ENCODE measurements around the gene SMU1. TPM values are rescaled to one million over a fixed set of nuclear protein-coding genes. Genes with fewer than 3 reads are reported as not detected.

SMU1 gene
- total RNA-seq, 4 donors from 2014 or later = 12.5 to 15.3 (median 13.6) TPM

DNA sequence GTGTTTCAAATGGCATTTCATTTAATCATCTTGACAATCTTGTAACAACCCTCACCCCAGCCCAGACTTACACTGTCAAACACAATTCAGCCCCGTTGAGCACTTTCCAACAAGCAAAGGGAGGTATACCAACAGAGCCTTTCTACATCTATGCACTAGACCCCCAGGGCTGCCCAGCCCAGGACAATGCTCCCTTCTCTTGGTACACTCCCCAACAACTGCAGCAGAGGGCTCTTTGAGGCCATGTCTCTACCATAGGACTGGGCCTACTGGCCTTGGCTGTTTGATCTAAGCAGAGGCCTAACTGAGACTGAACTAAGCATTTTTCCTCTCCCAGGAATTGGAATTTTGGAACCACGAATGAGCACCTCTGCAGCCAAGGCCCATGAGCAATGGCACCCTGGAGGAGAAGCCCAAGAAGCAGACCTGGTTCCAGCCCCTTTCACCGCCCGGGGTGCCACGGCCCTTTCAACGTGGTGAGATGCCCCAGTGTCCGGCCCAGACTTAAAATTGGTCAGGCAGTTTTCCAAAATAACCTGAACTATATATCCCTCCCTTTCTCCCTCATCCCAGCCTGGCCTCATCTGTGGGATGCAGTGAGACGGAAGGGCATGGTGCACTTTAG is 47.0 kb upstream of the SMU1 start:
- ATAC-seq = no peak

DNA sequence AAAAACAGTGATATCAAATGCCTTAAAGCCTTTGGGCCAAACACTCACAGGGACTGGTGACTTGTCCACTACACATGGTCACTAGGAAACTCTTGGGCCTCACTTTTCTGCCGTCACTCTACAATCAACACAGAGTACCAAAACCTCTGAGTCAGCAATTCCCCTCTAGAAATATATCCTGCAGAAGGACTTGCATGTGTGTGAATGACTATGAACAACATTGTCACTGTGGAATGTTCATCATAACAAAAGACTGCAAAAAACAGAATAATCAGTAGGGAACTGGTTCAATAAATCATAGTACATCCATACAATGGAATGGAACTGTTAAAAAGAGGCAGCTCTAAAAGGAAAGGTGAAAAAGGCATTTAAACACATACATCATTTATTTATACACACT is 44.1 kb upstream of the SMU1 start:
- intact Hi-C loops (cut with DNase I; ENCODE audit: low total_unique reads) = no loop called here
- in situ Hi-C loops (cut with MboI; ENCODE audit: low sequenced_read_pairs in 4 of 4) = no loop called here

More for the DNA sequence above, 47.0 kb upstream of the SMU1 start:
- in situ Hi-C loops (cut with MboI; ENCODE audit: low sequenced_read_pairs in 4 of 4) (no loop called here), intact Hi-C loops (cut with DNase I; ENCODE audit: low total_unique reads) (no loop called here)
- Histone ChIP-seq H3K4me3 (no peak overlapping the region), H3K27ac (no peak overlapping the region), H3K9me3 (no peaks in the 10 kb centered on the region), H3K27me3 (no peaks in the 10 kb centered on the region), H3K36me3 (peaks cover 0 to 22% of the 10 kb centered on the region in 2 donors), H3K4me1 (peaks cover 4 to 14% of the 10 kb centered on the region in 2 donors)
- no peak for DNase-seq
- TF ChIP-seq POLR2A (IDR thresholded peaks at IDR 0.05) = no peak

DNA sequence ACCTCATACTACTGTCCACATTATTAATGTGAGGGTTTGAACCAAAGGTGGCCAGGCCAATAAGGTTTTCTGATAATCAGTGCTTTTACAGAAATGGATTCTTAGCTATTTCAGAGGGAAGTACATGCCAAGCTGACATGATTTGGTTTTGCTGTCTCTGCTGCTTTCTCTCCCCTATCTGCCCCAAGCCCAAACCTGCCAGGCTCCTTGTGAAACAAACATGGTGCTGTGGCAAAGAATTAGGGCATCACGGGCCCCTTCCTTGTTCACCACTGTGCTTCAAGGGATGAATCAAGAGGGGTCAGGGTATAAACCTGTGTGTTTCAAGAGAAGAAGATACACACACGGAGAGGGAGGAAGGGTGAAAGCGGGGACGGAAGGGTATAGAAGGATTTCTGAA is 41.3 kb upstream of the SMU1 start:
- ATAC-seq = no peak
- TF ChIP-seq POLR2A (IDR thresholded peaks at IDR 0.05) = no peak
- TF ChIP-seq, protein P1, sequence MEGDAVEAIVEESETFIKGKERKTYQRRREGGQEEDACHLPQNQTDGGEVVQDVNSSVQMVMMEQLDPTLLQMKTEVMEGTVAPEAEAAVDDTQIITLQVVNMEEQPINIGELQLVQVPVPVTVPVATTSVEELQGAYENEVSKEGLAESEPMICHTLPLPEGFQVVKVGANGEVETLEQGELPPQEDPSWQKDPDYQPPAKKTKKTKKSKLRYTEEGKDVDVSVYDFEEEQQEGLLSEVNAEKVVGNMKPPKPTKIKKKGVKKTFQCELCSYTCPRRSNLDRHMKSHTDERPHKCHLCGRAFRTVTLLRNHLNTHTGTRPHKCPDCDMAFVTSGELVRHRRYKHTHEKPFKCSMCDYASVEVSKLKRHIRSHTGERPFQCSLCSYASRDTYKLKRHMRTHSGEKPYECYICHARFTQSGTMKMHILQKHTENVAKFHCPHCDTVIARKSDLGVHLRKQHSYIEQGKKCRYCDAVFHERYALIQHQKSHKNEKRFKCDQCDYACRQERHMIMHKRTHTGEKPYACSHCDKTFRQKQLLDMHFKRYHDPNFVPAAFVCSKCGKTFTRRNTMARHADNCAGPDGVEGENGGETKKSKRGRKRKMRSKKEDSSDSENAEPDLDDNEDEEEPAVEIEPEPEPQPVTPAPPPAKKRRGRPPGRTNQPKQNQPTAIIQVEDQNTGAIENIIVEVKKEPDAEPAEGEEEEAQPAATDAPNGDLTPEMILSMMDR (IDR thresholded peaks at IDR 0.05 in 4 of 5, conservative IDR thresholded peaks at IDR 0.05 in 1 of 5) = no peak
- H3K27ac ChIP-seq = no peak overlapping the region

More for the DNA sequence above, 44.1 kb upstream of the SMU1 start:
- TF ChIP-seq, protein P1 (IDR thresholded peaks at IDR 0.05 in 4 of 5, conservative IDR thresholded peaks at IDR 0.05 in 1 of 5) = no peak
- TF ChIP-seq POLR2A (IDR thresholded peaks at IDR 0.05) = no peak
- H3K9me3 ChIP-seq = no peaks in the 10 kb centered on the region
- peaks cover 4 to 15% of the 10 kb centered on the region in 2 donors for H3K4me1 ChIP-seq
- DNase-seq (no peak), ATAC-seq (no peak)
- H3K4me3 ChIP-seq = no peak overlapping the region
- H3K27me3 ChIP-seq = no peaks in the 10 kb centered on the region
- peaks cover 0 to 7% of the 10 kb centered on the region in 2 donors for H3K36me3 ChIP-seq
- H3K27ac ChIP-seq = no peak overlapping the region

DNA sequence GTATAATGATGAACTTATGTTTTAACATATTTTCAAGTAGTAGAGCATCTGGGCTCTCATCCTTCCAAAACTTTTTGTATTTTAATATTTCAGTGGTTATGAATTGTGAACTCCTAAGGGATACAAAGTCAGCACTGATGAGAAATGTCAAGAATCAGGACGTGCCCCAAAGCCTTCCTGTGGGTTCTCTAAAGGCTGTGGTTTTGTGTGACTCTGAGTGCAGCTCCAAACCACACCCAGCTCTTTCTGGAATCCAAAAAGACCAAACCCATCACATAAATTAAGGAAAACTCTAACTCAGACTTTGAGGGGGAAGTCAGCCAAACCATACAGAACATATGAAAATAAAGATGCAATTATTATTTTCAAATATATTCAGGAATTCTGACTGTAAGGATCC is 40.8 kb upstream of the SMU1 start:
- H3K9me3 ChIP-seq = no peaks in the 10 kb centered on the region
- no peak overlapping the region for H3K4me3 ChIP-seq
- DNase-seq (no peak), ATAC-seq (no peak)
- peaks cover 0 to 15% of the 10 kb centered on the region in 2 donors for H3K36me3 ChIP-seq
- peaks cover 4 to 12% of the 10 kb centered on the region in 2 donors for H3K4me1 ChIP-seq
- intact Hi-C loops (cut with DNase I; ENCODE audit: low total_unique reads) (no loop called here), in situ Hi-C loops (cut with MboI; ENCODE audit: low sequenced_read_pairs in 4 of 4) (no loop called here)
- TF ChIP-seq POLR2A (IDR thresholded peaks at IDR 0.05) = no peak
- TF ChIP-seq, protein P1 (IDR thresholded peaks at IDR 0.05 in 4 of 5, conservative IDR thresholded peaks at IDR 0.05 in 1 of 5) = no peak
- no peak overlapping the region for H3K27ac ChIP-seq
- no peaks in the 10 kb centered on the region for H3K27me3 ChIP-seq

More for the DNA sequence above, 41.3 kb upstream of the SMU1 start:
- intact Hi-C loops (cut with DNase I; ENCODE audit: low total_unique reads) (no loop called here), in situ Hi-C loops (cut with MboI; ENCODE audit: low sequenced_read_pairs in 4 of 4) (no loop called here)
- Histone ChIP-seq H3K27me3 (no peaks in the 10 kb centered on the region), H3K36me3 (peaks cover 0 to 12% of the 10 kb centered on the region in 2 donors), H3K9me3 (no peaks in the 10 kb centered on the region), H3K4me1 (peaks cover 4 to 12% of the 10 kb centered on the region in 2 donors), H3K4me3 (no peak overlapping the region)
- DNase-seq = no peak

DNA sequence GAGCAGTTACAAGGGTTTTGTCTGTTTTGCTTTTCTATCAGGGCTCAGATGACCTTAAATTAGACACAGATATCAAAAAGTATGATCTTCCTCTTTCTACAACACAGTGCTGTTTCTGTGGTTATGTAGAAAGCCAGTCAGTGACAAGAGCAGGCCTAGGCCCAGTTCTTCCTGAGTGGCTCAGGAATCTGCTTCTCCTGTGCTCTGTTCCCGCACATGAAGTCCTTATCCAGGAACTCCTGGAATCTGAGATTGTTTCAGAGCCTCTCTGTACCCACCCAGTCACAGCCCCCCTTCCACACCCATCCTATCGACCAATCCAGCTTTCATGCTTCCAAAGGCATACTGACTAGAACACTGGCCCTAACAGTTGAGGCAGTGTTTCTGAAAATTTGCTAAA is 40.4 kb upstream of the SMU1 start:
- DNase-seq = no peak
- Histone ChIP-seq H3K4me3 (no peak overlapping the region), H3K36me3 (peaks cover 0 to 15% of the 10 kb centered on the region in 2 donors), H3K27me3 (no peaks in the 10 kb centered on the region), H3K4me1 (peaks cover 4 to 12% of the 10 kb centered on the region in 2 donors), H3K9me3 (no peaks in the 10 kb centered on the region), H3K27ac (no peak overlapping the region)
- in situ Hi-C loops (cut with MboI; ENCODE audit: low sequenced_read_pairs in 4 of 4) = no loop called here
- intact Hi-C loops (cut with DNase I; ENCODE audit: low total_unique reads) = no loop called here
- no peak for ATAC-seq
- TF ChIP-seq, protein P1 (IDR thresholded peaks at IDR 0.05 in 4 of 5, conservative IDR thresholded peaks at IDR 0.05 in 1 of 5) = no peak
- TF ChIP-seq POLR2A (IDR thresholded peaks at IDR 0.05) = no peak

All from gastrocnemius medialis (tissue), 4 donors.